Chondrocyte (in vitro differentiated cells): ENCODE results near the gene THAP12. TPM values are rescaled to one million over a fixed set of nuclear protein-coding genes. Genes with fewer than 3 reads are reported as not detected.

Experiments used
- DNase-seq: peaks from one replicate; pipeline ENCODE4 v3.0.0; 2021; ENCODE audit warnings: mixed read lengths, low spot score
- H3K27ac Mint-ChIP-seq: one replicate; pipeline ENCODE4 v1.8.0; 2021; ENCODE audit warnings: mild to moderate bottlenecking, moderate library complexity, mixed read lengths; ENCODE audit not compliant: unreplicated experiment
- H3K27me3 Mint-ChIP-seq: 2 replicates; pipeline ENCODE4 v1.8.0; 2021; ENCODE audit warnings: low read depth, mixed read lengths
- H3K36me3 Mint-ChIP-seq: 2 replicates; pipeline ENCODE4 v1.8.0; 2021; ENCODE audit warnings: low read depth, mixed read lengths
- H3K4me1 Mint-ChIP-seq: 2 replicates; pipeline ENCODE4 v1.8.0; 2021; ENCODE audit warnings: low read depth, mild to moderate bottlenecking, mixed read lengths
- H3K4me3 Mint-ChIP-seq: one replicate; pipeline ENCODE4 v1.8.0; 2021; ENCODE audit warnings: mild to moderate bottlenecking, moderate library complexity, mixed read lengths; ENCODE audit not compliant: unreplicated experiment
- H3K9me3 Mint-ChIP-seq: 2 replicates; pipeline ENCODE4 v1.8.0; 2021; ENCODE audit warnings: low read depth, mixed read lengths
- total RNA-seq: library from RNA; stranded (reverse); gene quantifications from 3 replicates; pipeline ENCODE4 v1.2.1, GENCODE V29; 2021
- TF ChIP-seq, protein P1 (sequence below): fragments of 200-600 bp; sonication (generic); IDR thresholded peaks from 2 replicates; pipeline ENCODE4 v1.5.0; 2021; ENCODE audit warnings: antibody characterized with exemption, mild to moderate bottlenecking, moderate library complexity

Gene THAP12
- total RNA-seq, 1 donor from 2014 or later = 32.8 TPM

DNA sequence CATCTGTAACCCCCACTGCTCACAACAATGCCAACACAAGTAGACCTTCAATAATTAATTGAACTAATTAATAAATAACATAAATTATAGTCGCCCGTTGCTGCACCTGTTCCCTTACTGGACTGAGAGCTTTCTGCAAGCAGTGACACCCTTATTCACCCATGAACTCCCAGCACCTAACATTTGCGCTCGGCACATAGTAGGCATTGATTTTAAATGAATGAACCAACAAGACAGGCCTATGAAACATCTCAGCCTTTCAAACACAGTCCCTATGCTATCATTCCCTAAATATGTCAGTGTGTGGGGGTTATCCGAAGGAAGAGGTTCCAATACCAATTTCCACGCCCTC, 1.1 kb downstream of the THAP12 start:
- no peak for DNase-seq
- H3K4me3 Mint-ChIP-seq = peak overlapping the region; percentile 91
- H3K4me1 Mint-ChIP-seq = peaks cover 33% of the 10 kb centered on the region
- peaks cover 1% of the 10 kb centered on the region for H3K36me3 Mint-ChIP-seq
- H3K27me3 Mint-ChIP-seq = no peaks in the 10 kb centered on the region
- TF ChIP-seq, protein P1, sequence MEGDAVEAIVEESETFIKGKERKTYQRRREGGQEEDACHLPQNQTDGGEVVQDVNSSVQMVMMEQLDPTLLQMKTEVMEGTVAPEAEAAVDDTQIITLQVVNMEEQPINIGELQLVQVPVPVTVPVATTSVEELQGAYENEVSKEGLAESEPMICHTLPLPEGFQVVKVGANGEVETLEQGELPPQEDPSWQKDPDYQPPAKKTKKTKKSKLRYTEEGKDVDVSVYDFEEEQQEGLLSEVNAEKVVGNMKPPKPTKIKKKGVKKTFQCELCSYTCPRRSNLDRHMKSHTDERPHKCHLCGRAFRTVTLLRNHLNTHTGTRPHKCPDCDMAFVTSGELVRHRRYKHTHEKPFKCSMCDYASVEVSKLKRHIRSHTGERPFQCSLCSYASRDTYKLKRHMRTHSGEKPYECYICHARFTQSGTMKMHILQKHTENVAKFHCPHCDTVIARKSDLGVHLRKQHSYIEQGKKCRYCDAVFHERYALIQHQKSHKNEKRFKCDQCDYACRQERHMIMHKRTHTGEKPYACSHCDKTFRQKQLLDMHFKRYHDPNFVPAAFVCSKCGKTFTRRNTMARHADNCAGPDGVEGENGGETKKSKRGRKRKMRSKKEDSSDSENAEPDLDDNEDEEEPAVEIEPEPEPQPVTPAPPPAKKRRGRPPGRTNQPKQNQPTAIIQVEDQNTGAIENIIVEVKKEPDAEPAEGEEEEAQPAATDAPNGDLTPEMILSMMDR = no peak
- no peaks in the 10 kb centered on the region for H3K9me3 Mint-ChIP-seq
- H3K27ac Mint-ChIP-seq = peak overlapping the region; percentile 85

DNA sequence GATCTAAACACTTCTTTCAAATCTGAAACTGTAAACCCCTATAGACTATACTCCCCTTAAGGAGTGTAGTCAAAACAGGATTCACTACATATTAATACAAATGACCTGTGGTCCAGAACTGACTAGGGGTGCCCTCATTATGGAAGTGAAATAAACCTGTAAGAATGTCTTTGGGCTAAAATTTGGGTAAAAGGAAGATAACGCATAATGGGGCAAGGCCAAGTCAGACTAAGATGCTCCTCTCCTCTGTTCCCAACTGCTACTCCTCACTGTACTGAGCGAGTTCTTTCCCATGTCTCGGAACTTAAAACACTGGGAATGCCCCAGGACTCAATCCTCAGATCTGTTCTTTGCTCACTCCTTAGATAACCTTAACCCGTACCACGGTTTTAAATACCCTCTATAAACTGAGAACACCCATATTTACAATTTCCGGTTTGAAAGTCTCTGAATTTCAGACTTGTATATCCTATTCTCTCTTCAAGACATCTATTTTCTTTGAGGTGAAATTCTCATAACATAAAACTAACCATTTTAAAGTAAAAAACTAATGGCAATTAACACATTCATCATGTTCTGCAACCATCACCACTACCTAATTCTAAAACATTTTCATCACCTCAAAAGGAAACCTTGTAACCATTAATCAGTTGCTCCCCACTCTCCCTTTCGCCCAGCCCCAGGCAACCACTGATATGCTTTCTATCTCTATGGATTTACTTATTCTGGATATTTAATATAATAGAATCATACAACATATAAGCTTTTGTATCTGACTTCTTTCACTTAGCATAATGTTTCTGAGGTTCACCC, 4.0 kb downstream of the THAP12 start:
- H3K4me1 Mint-ChIP-seq = peaks cover 35% of the 10 kb centered on the region
- H3K4me3 Mint-ChIP-seq = no peak overlapping the region
- H3K27me3 Mint-ChIP-seq = no peaks in the 10 kb centered on the region
- H3K36me3 Mint-ChIP-seq = no peaks in the 10 kb centered on the region
- TF ChIP-seq, protein P1 = no peak
- H3K9me3 Mint-ChIP-seq = no peaks in the 10 kb centered on the region
- H3K27ac Mint-ChIP-seq = peak overlapping the region; percentile 25
- no peak for DNase-seq

DNA sequence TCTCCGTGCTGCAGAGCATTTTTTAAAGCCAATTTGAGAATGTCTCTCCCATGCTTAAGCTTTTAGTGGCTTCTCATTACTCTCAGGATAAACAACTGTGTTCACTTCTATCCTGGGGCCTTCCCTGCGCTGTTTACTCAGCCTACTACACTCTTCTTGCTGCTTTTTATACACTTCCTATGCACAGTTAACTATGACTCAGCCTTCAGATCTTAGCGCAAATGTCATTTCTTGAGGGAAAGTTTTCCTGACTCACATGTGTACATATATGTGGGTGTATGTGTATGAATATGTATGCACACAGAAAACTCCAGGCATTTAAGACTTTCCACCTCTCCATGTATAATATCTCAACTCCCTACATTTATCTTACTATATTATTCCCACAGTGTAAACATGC, 9.8 kb downstream of the THAP12 start:
- H3K4me3 Mint-ChIP-seq = no peak overlapping the region
- H3K4me1 Mint-ChIP-seq = peaks cover 36% of the 10 kb centered on the region
- H3K36me3 Mint-ChIP-seq = no peaks in the 10 kb centered on the region
- H3K27ac Mint-ChIP-seq = peak overlapping the region; percentile 76
- TF ChIP-seq, protein P1 = no peak
- no peaks in the 10 kb centered on the region for H3K9me3 Mint-ChIP-seq
- H3K27me3 Mint-ChIP-seq = no peaks in the 10 kb centered on the region
- DNase-seq = no peak

DNA sequence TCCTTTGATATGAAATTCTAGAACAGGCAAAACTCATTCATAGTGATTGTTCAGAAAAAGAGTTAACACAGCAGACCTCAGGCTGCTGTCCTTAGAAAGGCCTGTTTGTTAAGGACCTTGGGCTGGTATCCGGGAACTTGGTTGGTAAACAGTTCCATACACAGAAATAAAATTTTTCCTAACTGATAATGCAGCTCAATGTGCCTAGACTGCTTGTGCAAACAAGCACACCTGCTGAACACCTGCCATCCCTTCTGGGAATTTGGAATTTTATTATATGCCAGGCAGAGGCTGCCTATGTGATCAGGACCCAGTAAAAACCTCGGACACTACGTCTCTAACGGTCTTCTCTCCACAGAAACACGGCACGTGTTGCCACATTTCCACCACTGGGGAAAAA, 11.5 kb downstream of the THAP12 start:
- no peak overlapping the region for H3K27ac Mint-ChIP-seq

DNA sequence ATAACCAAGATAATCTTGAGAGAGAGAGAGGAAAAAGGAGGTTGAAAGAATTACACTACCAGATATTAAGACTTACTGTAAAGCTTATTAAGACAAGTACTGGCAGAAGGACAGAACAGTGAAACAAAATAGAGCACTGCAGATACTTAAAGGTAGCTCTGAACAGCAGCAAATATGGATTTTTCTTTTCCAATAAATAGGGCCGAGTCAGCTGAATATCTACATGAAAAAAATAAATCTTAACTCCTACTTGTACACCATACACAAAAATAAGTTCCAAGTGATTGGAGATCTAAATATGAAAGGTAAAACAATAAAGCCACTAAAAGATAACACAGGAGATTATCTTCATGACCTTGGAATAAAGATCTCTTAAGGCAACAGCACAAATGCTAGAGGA, 12.4 kb downstream of the THAP12 start:
- peaks cover 25% of the 10 kb centered on the region for H3K4me1 Mint-ChIP-seq
- no peak overlapping the region for H3K27ac Mint-ChIP-seq

More for the DNA sequence above, 11.5 kb downstream of the THAP12 start:
- Mint-ChIP-seq H3K4me1 (peaks cover 30% of the 10 kb centered on the region), H3K36me3 (no peaks in the 10 kb centered on the region), H3K9me3 (no peaks in the 10 kb centered on the region), H3K4me3 (no peak overlapping the region), H3K27me3 (no peaks in the 10 kb centered on the region)
- TF ChIP-seq, protein P1 = no peak
- DNase-seq = no peak

More for the DNA sequence above, 12.4 kb downstream of the THAP12 start:
- Mint-ChIP-seq H3K9me3 (no peaks in the 10 kb centered on the region), H3K27me3 (no peaks in the 10 kb centered on the region), H3K4me3 (no peak overlapping the region), H3K36me3 (no peaks in the 10 kb centered on the region)
- DNase-seq = no peak
- TF ChIP-seq, protein P1 = no peak
